ES-I3 (cell line): Measurements from ENCODE around the gene DTX1.
A peak's percentile ranks its signal among the peaks of the same experiment; 100 is the strongest.
"Not testable (repeated sequence)": the region's sequence is repeated elsewhere in the genome, so short reads cannot be mapped to it uniquely, and the experiment has no call there.

Source experiments
- H3K36me3 ChIP-seq: 2 replicates; pipeline ENCODE4 v1.6.1; 2013; ENCODE audit warnings: mild to moderate bottlenecking, low read length, control low read depth, moderate library complexity; ENCODE audit not compliant: insufficient read depth
- H3K4me1 ChIP-seq: 2 replicates; pipeline ENCODE4 v1.6.1; 2013; ENCODE audit warnings: mild to moderate bottlenecking, control low read depth, low read length; ENCODE audit not compliant: insufficient read depth
- H3K9ac ChIP-seq: 2 replicates; pipeline ENCODE4 v1.6.1; 2013; ENCODE audit warnings: low read depth, mild to moderate bottlenecking, low read length, moderate library complexity
- H3K9me3 ChIP-seq: 2 replicates; pipeline ENCODE4 v1.6.1; 2013; ENCODE audit warnings: mild to moderate bottlenecking, low read length, moderate library complexity; ENCODE audit not compliant: control insufficient read depth, insufficient read depth

The DTX1 gene

DNA sequence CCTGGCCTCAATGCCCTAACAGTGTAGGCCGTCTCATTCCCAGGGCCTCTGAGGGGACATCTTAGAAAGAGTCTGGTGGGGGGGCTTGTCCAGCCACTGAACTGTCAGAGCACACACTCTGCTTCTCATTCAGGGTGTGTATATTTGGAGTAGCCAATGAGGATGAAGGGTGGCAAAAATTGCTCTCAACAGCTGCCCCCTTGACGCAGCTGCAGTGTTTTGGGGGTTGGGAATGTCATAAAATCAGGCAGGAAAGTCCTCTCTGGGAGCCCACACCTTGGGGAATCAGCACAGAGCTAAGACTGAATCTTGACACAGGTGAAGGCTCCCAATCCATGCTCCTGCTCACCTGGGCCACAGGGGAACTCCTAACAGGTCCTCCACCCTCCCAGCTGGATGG, 77.5 kb downstream of the DTX1 start:
- Histone ChIP-seq H3K4me1 (no peaks in the 10 kb centered on the region), H3K9ac (no peak overlapping the region)

DNA sequence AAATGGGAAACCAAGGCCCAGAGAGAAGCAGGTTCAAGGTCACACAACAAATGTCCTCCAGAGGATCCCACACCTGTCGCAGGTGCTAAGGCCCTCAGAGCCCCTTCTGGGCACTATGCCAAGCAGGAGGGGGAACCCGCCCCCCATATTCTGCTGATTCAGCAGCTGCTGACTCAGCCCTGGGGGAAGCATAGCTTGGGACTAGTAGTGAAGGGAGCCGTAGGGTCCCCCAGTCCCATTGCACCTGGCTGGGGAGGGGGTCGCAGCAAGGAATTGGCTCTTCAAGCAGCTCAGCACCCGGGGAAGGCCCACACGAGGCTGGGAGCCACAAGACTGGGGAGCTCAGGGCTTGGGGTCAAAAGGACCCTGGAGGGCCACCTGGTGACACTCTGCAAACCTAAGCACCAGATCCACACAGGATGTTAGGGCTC, 78.0 kb downstream of the DTX1 start:
- H3K4me1 ChIP-seq, result no peaks in the 10 kb centered on the region
- peak overlapping the region; percentile 81 for H3K9ac ChIP-seq
- no peaks in the 10 kb centered on the region for H3K9me3 ChIP-seq

More for the DNA sequence above, 77.5 kb downstream of the DTX1 start:
- Histone ChIP-seq H3K9me3 (no peaks in the 10 kb centered on the region), H3K36me3 (no peaks in the 10 kb centered on the region)

GRCh38 chr12:113135178-113136127, 78.9 kb downstream of the DTX1 start, which contains the start of gene RASAL1:
RASAL1 (minus strand) TSS chr12:113135761; CDS start chr12:113135462, 299 bp downstream.
- peak within 1 kb of the TSS; percentile 81 for H3K9ac ChIP-seq
- no peaks in the 10 kb centered on the region for H3K4me1 ChIP-seq
- H3K36me3 ChIP-seq, result no peaks in the 10 kb centered on the region
- H3K9me3 ChIP-seq, result no peaks in the 10 kb centered on the region

More for the DNA sequence above, 78.0 kb downstream of the DTX1 start:
- no peaks in the 10 kb centered on the region for H3K36me3 ChIP-seq

GRCh38 chr12:113136128-113136989, 79.8 kb downstream of the DTX1 start:
- Histone ChIP-seq H3K4me1 (no peaks in the 10 kb centered on the region), H3K9me3 (no peaks in the 10 kb centered on the region), H3K36me3 (no peaks in the 10 kb centered on the region), H3K9ac (peak overlapping the region; percentile 66; the same call in 1 of the 2 replicates)

- Histone ChIP-seq H3K9me3 (no peaks in the 10 kb centered on the region), H3K4me1 (no peaks in the 10 kb centered on the region), H3K36me3 (no peaks in the 10 kb centered on the region), H3K9ac (no peak overlapping the region)
Measured at GRCh38 chr12:113136990-113137511, 80.5 kb downstream of the DTX1 start.

DNA sequence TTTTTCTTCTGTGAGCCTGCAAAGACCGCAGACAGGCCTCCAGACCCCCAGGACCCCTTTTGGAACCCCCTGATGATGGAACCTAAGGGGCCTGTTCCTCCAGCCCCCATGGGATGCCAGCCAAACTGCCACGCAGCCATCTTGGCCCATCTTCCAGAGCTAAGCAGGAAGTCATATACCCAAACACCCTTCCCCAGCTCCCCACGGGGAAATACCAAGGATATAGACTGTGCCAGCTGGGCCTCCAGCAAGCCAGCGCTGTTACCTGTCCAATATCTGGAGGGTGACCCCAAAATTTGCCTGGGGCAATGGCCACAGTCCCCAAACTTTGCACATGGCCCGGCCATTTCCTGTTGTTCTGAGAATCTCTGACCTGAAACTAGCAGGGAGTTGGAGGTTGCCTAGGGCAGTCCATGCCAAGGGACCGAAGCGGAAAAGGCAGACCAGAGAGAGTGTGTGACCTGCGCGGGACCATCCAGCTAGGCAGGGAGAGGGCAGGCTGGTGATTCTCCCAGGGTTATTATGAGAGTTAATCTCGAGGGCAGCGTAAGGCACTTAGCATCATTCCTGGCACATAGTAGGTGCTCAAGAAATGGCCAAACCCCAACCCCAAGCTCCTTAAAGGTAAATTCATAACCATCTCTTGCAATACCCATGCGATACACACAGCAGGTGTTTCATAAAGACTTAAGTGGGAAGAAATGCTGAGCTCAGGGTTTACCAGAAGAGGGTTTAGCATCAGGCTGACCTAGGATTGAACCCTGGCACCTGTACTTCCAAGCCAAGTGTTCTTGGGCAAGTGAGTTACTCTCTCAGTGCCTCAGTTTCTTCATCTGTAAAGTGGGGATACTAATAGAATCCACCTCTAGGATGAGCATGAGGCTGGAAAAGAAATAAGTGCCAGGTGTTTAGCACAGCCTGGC, 81.6 kb downstream of the DTX1 start:
- H3K9me3 ChIP-seq, result no peaks in the 10 kb centered on the region

GRCh38 chr12:113138826-113139225, 82.3 kb downstream of the DTX1 start:
- H3K9ac ChIP-seq, result no peak overlapping the region
- no peaks in the 10 kb centered on the region for H3K36me3 ChIP-seq
- no peaks in the 10 kb centered on the region for H3K9me3 ChIP-seq
- no peaks in the 10 kb centered on the region for H3K4me1 ChIP-seq

More for the DNA sequence above, 81.6 kb downstream of the DTX1 start:
- Histone ChIP-seq H3K4me1 (no peaks in the 10 kb centered on the region), H3K36me3 (no peaks in the 10 kb centered on the region), H3K9ac (no peak overlapping the region)

DNA sequence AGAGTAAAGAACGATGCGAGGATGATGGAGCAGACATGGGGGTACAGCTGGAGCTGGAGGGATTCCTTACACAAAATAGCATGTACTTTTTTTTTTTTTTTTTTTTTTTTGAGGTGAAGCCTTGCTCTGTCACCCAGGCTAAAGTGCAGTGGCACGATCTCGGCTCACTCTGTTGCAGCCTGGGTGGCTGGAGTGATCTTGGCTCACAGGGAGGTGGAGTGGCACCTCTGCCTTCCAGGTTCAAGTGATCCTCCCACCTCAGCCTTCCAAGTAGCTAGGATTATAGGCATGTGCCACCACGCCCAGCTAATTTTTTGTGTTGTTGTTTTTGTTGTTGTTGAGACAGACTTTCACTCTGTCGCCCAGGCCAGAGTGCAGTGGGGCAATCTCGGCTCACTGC, 84.2 kb downstream of the DTX1 start:
- Histone ChIP-seq H3K9ac (no peak overlapping the region), H3K36me3 (no peaks in the 10 kb centered on the region), H3K4me1 (peaks cover 3% of the 10 kb centered on the region; the same call in 1 of the 2 replicates), H3K9me3 (no peaks in the 10 kb centered on the region)

DNA sequence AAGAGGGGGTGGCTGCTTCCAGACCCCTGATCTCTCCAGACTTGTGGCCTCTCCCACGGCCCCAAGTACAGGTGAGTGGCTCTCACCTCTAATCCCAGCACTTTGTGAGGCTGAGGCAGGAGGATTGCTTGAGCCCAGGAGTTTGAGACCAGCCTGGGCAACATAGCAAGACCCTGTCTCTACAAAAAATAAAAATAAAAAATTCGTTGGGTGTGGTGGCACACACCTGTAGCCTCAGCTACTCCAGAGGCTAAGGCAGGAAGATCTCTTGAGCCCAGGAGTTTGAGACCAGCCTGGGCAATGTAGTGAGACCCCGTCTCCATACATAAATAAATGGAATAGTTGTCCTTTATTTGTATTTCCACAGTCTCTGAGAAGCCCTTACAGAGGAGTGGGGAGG, 85.2 kb downstream of the DTX1 start:
- H3K4me1 ChIP-seq, result not testable (repeated sequence)

GRCh38 chr12:113142173-113142885, 85.8 kb downstream of the DTX1 start:
- H3K4me1 ChIP-seq, result peaks cover 3% of the 10 kb centered on the region; the same call in 1 of the 2 replicates
- no peak overlapping the region for H3K9ac ChIP-seq
- no peaks in the 10 kb centered on the region for H3K36me3 ChIP-seq
- no peaks in the 10 kb centered on the region for H3K9me3 ChIP-seq

More for the DNA sequence above, 85.2 kb downstream of the DTX1 start:
- H3K36me3 ChIP-seq, H3K9me3 ChIP-seq, H3K9ac ChIP-seq: not testable (repeated sequence)

DNA sequence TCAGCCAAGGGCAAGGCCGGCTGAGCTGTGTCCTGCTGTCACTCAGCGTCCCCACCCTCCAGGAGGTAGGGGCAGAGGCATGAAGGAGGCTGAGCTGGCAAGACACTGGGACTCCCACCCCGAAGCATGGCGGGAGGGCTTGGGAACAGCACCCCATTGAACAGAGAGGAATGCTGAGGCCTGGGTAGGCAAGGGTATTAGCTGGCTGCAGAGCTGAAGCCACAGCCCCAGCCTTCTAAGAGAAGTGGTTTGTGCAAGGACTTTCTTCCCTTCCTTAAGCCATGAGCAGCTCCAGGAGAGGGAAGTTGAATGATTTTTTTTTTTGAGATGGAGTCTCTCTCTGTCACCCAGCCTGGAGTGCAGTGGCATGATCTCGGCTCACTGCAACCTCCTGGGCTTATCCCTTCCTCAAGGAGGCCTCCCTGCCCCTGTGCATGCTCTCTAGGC, 86.4 kb downstream of the DTX1 start:
- Histone ChIP-seq H3K9me3 (no peaks in the 10 kb centered on the region), H3K9ac (no peak overlapping the region), H3K4me1 (peaks cover 3% of the 10 kb centered on the region; the same call in 1 of the 2 replicates), H3K36me3 (no peaks in the 10 kb centered on the region)

DNA sequence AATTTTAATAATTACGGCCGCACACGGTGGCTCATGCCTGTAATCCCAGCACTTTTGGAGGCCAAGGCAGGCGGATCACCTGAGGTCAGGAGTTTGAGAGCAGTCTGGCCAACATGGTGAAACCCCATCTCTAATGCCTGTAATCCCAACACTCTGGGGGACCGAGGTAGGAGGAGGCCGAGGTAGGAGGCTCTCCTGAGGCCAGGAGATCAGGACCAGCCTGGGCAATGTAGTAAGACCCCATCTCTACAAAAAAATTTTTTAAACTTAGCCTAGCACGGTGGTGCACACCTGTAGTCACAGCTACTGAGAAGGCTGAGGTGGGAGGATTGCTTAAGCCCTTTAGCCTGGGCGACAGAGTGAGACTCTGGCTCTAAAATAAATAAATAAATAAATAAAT, 87.4 kb downstream of the DTX1 start:
- no peaks in the 10 kb centered on the region for H3K36me3 ChIP-seq
- H3K9ac ChIP-seq, result no peak overlapping the region
- peaks cover 3% of the 10 kb centered on the region; the same call in 1 of the 2 replicates for H3K4me1 ChIP-seq
- H3K9me3 ChIP-seq, result no peaks in the 10 kb centered on the region

DNA sequence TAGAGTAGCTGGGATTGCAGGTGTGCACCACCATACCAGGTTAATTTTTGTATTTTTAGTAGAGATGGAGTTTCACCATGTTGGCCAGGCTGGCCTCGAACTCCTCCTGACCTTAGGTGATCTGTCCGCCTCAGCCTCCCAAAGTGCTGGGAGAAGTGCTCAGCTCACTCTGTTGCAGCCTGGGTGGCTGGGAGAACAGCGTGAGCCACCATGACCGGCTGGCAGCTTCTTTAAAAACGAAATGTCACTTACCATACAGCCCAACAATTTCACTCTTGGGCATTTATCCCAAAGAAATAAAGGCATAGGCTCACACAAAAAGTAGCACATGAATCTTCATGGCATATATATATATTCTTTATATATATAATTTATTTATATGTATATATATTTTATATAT, 88.3 kb downstream of the DTX1 start:
- Histone ChIP-seq H3K4me1 (peaks cover 9% of the 10 kb centered on the region; the same call in 1 of the 2 replicates), H3K36me3 (no peaks in the 10 kb centered on the region), H3K9ac (no peak overlapping the region), H3K9me3 (no peaks in the 10 kb centered on the region)
